ENCODE data around the gene ZNF185.

The ZNF185 gene

DNA sequence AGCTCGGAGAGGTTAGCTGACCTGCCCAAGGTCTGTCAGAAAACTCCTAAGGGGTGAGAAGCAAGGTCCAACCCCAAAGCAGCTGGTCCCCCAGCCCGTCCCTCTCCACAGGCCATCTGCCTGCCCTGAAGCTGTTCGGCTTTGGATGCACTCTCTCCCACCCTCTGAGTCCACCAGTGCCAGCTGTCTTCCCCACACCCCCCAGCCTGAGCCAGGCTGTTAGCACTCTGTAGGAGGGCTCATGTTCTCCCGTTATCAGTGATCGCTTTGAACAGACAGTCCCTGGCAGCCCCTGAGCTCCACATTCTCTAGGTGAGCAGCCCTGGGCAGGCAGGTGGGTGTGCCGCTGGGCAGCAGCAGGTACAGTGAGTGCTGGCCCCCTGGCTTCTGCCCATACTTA, 16.0 kb downstream of the ZNF185 start:
- in situ Hi-C loops (cut with MboI; ENCODE audit: low sequenced_read_pairs, unreplicated experiment): no loop called here
- TF ChIP-seq, protein P1, sequence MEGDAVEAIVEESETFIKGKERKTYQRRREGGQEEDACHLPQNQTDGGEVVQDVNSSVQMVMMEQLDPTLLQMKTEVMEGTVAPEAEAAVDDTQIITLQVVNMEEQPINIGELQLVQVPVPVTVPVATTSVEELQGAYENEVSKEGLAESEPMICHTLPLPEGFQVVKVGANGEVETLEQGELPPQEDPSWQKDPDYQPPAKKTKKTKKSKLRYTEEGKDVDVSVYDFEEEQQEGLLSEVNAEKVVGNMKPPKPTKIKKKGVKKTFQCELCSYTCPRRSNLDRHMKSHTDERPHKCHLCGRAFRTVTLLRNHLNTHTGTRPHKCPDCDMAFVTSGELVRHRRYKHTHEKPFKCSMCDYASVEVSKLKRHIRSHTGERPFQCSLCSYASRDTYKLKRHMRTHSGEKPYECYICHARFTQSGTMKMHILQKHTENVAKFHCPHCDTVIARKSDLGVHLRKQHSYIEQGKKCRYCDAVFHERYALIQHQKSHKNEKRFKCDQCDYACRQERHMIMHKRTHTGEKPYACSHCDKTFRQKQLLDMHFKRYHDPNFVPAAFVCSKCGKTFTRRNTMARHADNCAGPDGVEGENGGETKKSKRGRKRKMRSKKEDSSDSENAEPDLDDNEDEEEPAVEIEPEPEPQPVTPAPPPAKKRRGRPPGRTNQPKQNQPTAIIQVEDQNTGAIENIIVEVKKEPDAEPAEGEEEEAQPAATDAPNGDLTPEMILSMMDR (IDR thresholded peaks at IDR 0.05; ENCODE audit: borderline replicate concordance, control extremely low read depth, extremely low read depth, insufficient read depth, missing control alignments): no peak
- DNase-seq (ENCODE audit: low spot score): no peak

DNA sequence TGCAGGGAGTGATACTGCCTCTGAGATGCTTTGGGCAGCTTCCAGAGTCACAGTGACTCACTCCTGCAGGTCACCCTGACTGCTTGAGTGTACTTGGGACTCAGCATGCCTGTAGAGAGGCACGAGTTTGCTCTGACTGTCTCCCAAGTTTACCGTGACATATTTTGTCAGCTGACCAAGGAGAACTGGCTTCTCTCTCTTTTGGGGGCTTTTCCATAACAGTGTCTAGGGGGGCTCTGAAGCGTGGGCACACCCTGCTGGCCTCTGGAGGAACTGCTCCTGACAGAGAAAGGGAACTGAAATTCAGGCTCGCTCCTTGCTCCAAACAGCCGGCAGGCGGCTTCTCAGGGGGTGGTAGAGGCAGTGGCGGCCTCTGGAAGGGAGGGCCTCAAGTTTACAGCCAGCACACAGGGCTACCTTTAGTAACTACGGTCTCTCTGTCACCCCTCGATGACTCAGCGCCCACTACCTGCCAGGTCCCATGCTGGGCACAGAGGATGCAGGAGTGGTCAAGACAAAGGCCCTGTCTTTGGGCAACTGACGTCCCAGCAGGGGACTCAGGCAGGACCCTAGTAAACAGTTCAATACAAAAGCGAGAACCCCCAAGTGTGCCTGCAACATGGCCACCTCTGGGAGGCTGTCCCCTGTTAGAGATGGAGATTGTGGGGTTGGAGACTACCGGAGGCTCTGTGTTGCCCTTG, 17.8 kb downstream of the ZNF185 start:
- TF ChIP-seq, protein P1 (IDR thresholded peaks at IDR 0.05; ENCODE audit: borderline replicate concordance, control extremely low read depth, extremely low read depth, insufficient read depth, missing control alignments): peak; percentile 69
- peak; percentile 81 for DNase-seq (ENCODE audit: low spot score)
- in situ Hi-C loops (cut with MboI; ENCODE audit: low sequenced_read_pairs, unreplicated experiment): no loop called here

- in situ Hi-C loops (cut with MboI; ENCODE audit: low sequenced_read_pairs, unreplicated experiment): no loop called here
- TF ChIP-seq, protein P1 (IDR thresholded peaks at IDR 0.05; ENCODE audit: borderline replicate concordance, control extremely low read depth, extremely low read depth, insufficient read depth, missing control alignments): no peak
Observed at GRCh38 chrX:152917656-152918579, 20.1 kb downstream of the ZNF185 start.

GRCh38 chrX:152918707-152919106, 20.8 kb downstream of the ZNF185 start:
- DNase-seq (ENCODE audit: low spot score): no peak
- TF ChIP-seq, protein P1 (IDR thresholded peaks at IDR 0.05; ENCODE audit: borderline replicate concordance, control extremely low read depth, extremely low read depth, insufficient read depth, missing control alignments): no peak
- in situ Hi-C loops (cut with MboI; ENCODE audit: low sequenced_read_pairs, unreplicated experiment): no loop called here

More at GRCh38 chrX:152917656-152918579, 20.1 kb downstream of the ZNF185 start:
- no peak for DNase-seq (ENCODE audit: low spot score)

GRCh38 chrX:152923599-152923998, 25.7 kb downstream of the ZNF185 start:
- TF ChIP-seq, protein P1 (IDR thresholded peaks at IDR 0.05; ENCODE audit: borderline replicate concordance, control extremely low read depth, extremely low read depth, insufficient read depth, missing control alignments): no peak
- in situ Hi-C loops (cut with MboI; ENCODE audit: low sequenced_read_pairs, unreplicated experiment): no loop called here
- DNase-seq (ENCODE audit: low spot score): no peak

DNA sequence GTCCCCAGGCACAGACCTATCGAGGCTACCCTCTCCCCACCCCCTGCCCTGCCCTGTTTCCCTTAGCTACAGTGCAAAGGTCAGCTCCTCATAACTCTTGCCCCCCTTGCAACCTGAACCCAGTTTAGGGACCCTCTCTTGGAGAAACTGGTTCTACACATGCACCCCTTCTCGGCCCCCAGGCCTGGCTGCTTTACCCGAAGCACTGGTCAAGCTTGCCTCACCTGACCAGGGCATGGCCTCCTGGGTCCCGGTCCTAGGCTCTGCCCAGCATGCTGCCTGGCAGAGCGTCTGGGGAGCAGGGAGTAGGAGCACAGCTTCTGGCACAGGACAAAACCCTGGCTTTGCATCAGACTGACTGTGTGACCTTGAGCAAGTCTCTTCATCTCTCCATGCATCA, 28.0 kb downstream of the ZNF185 start:
- DNase-seq (ENCODE audit: low spot score): no peak
- TF ChIP-seq, protein P1 (IDR thresholded peaks at IDR 0.05; ENCODE audit: borderline replicate concordance, control extremely low read depth, extremely low read depth, insufficient read depth, missing control alignments): no peak
- in situ Hi-C loops (cut with MboI; ENCODE audit: low sequenced_read_pairs, unreplicated experiment): no loop called here

All from GM13976 (cell line).